ENCODE measurements around the gene MRPS27.

DNA sequence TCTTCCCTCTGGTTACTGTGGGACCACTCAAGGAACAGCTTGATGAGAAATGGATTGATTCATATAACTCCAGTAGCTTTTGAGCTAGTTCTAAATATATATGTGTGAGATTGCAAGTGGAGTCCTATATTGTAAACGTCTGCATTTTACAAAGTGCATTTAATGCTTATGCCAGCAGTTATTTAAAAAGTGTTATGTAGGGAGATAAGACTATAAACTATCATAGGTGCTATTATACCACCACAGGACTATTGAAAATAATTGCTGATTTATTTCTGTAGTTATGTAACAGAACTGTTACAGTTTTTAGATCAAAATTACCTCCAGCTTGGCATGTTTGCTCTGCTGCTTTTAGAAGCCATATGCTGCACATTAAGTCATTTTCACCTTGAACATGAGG, 36.3 kb upstream of the MRPS27 start:
- no peak for TF ChIP-seq POLR2A (IDR thresholded peaks at IDR 0.05)
- TF ChIP-seq CTCF (IDR thresholded peaks at IDR 0.05) = no peak
